Ishikawa (cell line): ENCODE measurements around the gene MAST4.

Source experiments
- CEBPB ChIP-seq: IDR thresholded peaks from 2 replicates; pipeline ENCODE4 v1.6.1; 2012
- CREB1 ChIP-seq: IDR thresholded peaks from 2 replicates; pipeline ENCODE4 v1.6.1; 2012; ENCODE audit warnings: low read depth
- EGR1 ChIP-seq: IDR thresholded peaks from 2 replicates; pipeline ENCODE4 v1.6.1; 2012
- EP300 ChIP-seq: IDR thresholded peaks from 2 replicates; pipeline ENCODE4 v1.6.1; 2012; ENCODE audit warnings: borderline replicate concordance
- FOXM1 ChIP-seq: IDR thresholded peaks from 2 replicates; pipeline ENCODE4 v1.6.1; 2012; ENCODE audit warnings: low read depth, borderline replicate concordance
- NFIC ChIP-seq: IDR thresholded peaks from 2 replicates; pipeline ENCODE4 v1.6.1; 2012
- RAD21 ChIP-seq: IDR thresholded peaks from 2 replicates; pipeline ENCODE4 v1.6.1; 2012; ENCODE audit warnings: low read depth
- TAF1 ChIP-seq: IDR thresholded peaks from 2 replicates; pipeline ENCODE4 v1.6.1; 2012; ENCODE audit warnings: low read depth, mild to moderate bottlenecking
- TCF12 ChIP-seq: IDR thresholded peaks from 2 replicates; pipeline ENCODE4 v1.6.1; 2012; ENCODE audit warnings: low read depth
- TEAD4 ChIP-seq: IDR thresholded peaks from 2 replicates; pipeline ENCODE4 v1.6.1; 2012
- YY1 ChIP-seq: IDR thresholded peaks from 2 replicates; pipeline ENCODE4 v1.6.1; 2012; ENCODE audit warnings: low read depth
- ZBTB7A ChIP-seq: IDR thresholded peaks from 2 replicates; pipeline ENCODE4 v1.6.1; 2012; ENCODE audit warnings: low read depth
- TF ChIP-seq, protein P1 (sequence below): IDR thresholded peaks from 2 replicates; pipeline ENCODE4 v1.6.1; 2012
- TF ChIP-seq, protein P2 (sequence below): IDR thresholded peaks from 2 replicates; pipeline ENCODE4 v1.6.1; 2012; ENCODE audit warnings: low read depth, mild to moderate bottlenecking
- TF ChIP-seq, protein P3 (sequence below): IDR thresholded peaks from 2 replicates; pipeline ENCODE4 v1.6.1; 2012

Gene MAST4

DNA sequence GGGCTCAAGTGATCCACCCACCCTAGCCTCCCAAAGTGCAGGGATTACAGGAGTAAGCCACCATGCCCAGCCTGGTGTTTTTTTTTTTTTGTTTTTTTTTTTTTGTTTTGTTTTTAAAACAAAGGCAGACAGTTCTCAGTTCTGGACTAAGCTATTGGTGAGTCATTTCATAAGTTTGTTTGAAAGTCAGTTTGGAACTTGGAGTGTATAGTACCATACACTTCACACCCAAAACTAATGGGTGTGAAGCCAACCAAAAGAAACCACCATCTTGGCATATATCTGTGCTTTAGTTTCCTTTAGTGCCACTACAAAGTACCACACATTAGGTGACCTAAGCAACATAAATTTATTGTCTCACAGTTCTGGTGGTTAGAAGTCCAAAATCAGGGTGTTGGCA, 13.4 kb downstream of the MAST4 start:
- TF ChIP-seq RAD21, result no peak
- TF ChIP-seq TAF1, result no peak
- no peak for TF ChIP-seq NFIC
- no peak for TF ChIP-seq FOXM1
- TF ChIP-seq EGR1, result no peak
- TF ChIP-seq TCF12, result no peak

DNA sequence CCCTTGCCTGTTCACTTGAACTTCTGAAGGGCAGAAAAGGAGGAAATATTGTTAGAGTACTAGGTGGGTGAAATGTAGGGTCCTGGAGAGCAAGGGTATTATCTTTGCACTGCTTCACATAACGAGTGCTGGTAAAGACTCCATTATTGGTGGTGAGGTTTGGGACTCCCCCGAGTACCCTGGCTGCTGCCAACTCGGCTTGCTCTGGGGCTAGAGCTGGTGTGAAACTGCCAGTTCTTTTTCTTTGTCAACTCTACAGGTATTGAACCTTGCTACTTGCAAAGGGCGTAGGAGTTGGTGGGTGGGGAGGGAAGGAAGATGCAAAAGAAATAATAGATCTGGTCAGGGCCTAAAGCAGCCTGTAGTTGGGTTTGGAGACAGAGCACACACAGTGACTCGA, 16.0 kb downstream of the MAST4 start:
- no peak for TF ChIP-seq ZBTB7A
- TF ChIP-seq CEBPB, result no peak
- TF ChIP-seq YY1, result no peak
- TF ChIP-seq FOXM1, result no peak
- no peak for TF ChIP-seq TAF1

DNA sequence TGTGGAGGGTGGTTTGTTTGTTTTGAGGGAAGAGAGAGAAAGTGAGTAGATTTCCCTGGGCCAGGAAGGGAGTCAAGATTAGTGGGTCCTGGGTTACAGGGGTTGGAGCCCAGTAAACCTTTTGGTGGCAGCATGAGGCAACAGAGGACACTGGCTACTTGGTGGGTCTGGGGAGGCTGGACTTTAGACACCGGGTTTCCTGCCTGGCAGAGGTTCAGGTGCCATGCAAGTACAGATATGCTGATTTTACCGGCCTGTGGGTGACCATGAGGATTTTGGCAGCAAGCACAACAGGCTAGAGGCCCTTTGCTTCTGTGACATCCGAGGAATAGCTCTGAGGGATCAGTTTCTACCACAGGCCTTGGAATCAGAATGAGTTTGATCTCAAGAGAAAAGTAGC, 18.9 kb downstream of the MAST4 start:
- TF ChIP-seq, protein P1, sequence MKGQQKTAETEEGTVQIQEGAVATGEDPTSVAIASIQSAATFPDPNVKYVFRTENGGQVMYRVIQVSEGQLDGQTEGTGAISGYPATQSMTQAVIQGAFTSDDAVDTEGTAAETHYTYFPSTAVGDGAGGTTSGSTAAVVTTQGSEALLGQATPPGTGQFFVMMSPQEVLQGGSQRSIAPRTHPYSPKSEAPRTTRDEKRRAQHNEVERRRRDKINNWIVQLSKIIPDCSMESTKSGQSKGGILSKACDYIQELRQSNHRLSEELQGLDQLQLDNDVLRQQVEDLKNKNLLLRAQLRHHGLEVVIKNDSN, result no peak
- TF ChIP-seq RAD21 (no peak), TCF12 (no peak), ZBTB7A (no peak), CREB1 (no peak), EP300 (no peak), TEAD4 (no peak), NFIC (no peak), FOXM1 (no peak), EGR1 (no peak), YY1 (no peak), TAF1 (no peak)
- TF ChIP-seq, protein P2, sequence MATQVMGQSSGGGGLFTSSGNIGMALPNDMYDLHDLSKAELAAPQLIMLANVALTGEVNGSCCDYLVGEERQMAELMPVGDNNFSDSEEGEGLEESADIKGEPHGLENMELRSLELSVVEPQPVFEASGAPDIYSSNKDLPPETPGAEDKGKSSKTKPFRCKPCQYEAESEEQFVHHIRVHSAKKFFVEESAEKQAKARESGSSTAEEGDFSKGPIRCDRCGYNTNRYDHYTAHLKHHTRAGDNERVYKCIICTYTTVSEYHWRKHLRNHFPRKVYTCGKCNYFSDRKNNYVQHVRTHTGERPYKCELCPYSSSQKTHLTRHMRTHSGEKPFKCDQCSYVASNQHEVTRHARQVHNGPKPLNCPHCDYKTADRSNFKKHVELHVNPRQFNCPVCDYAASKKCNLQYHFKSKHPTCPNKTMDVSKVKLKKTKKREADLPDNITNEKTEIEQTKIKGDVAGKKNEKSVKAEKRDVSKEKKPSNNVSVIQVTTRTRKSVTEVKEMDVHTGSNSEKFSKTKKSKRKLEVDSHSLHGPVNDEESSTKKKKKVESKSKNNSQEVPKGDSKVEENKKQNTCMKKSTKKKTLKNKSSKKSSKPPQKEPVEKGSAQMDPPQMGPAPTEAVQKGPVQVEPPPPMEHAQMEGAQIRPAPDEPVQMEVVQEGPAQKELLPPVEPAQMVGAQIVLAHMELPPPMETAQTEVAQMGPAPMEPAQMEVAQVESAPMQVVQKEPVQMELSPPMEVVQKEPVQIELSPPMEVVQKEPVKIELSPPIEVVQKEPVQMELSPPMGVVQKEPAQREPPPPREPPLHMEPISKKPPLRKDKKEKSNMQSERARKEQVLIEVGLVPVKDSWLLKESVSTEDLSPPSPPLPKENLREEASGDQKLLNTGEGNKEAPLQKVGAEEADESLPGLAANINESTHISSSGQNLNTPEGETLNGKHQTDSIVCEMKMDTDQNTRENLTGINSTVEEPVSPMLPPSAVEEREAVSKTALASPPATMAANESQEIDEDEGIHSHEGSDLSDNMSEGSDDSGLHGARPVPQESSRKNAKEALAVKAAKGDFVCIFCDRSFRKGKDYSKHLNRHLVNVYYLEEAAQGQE, result no peak
- TF ChIP-seq, protein P3, sequence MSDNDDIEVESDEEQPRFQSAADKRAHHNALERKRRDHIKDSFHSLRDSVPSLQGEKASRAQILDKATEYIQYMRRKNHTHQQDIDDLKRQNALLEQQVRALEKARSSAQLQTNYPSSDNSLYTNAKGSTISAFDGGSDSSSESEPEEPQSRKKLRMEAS, result no peak

DNA sequence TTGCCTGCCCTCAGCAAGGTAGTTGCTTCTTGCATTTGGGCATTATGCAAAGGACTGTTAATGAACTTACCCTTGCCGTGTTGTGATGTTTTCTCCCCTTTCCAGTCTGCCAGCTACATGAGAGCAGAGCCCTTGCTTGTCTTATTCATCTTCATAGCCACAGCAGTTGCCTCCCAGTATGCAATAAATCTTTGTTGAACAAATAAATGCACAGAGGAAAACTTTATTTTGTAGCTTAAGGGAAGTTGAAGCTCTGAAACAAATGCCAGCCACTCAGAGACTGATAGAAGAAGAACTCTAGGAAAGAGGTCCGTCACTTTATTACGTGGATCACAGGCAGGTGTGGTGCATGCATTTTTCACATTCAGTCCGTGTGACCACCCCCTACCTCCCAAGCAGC, 19.7 kb downstream of the MAST4 start:
- TF ChIP-seq TAF1 (no peak), EP300 (no peak), EGR1 (no peak), RAD21 (no peak)
- TF ChIP-seq, protein P1, result no peak
- TF ChIP-seq, protein P3, result no peak
- TF ChIP-seq, protein P2, result no peak

DNA sequence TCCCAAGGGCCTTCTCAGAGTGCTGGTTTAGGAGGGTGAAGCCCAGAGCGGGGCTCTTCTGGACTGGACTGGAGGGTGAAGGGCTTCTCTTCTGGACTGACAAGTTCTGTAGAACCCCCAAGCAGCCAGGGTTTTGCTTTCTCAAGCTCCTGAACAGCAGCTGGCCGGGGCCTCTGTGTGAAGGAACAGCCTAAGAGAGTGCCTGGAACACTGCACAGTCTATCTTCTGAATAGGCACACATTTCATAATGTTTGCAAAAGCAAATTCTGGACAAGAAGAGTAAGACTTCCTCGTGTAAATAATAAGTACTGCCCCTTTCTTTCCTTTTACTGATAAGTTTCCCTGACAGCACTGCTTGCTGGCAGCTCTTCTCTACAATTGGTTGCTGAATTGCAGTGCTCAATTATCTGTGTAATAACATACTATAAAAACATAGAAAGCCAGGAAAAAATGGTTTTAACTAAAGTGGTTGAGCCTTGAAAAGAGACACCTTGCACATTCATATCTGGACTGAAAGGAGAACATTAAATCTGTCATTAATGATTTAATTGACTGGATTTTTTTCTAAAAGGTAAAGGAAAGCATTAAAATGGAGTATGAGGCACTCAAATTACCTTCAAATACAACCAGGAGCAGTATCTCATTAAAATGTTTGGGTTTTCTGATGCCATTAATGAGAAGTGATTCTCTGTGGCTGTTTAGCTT, 20.5 kb downstream of the MAST4 start:
- TF ChIP-seq FOXM1 (no peak), EP300 (no peak), ZBTB7A (no peak), EGR1 (no peak), YY1 (no peak), CREB1 (no peak), CEBPB (no peak), TAF1 (no peak), NFIC (no peak), TEAD4 (no peak), RAD21 (no peak), TCF12 (no peak)
- TF ChIP-seq, protein P1, result no peak
- TF ChIP-seq, protein P2, result no peak
- TF ChIP-seq, protein P3, result no peak
